ENCODE results near the gene MAP2K3.
"Not testable (repeated sequence)": the region's sequence is repeated elsewhere in the genome, so short reads cannot be mapped to it uniquely, and the experiment has no call there.

Gene MAP2K3

GRCh38 chr17:21313320-21313719, 28.8 kb downstream of the MAP2K3 start:
- no peak for DNase-seq

DNA sequence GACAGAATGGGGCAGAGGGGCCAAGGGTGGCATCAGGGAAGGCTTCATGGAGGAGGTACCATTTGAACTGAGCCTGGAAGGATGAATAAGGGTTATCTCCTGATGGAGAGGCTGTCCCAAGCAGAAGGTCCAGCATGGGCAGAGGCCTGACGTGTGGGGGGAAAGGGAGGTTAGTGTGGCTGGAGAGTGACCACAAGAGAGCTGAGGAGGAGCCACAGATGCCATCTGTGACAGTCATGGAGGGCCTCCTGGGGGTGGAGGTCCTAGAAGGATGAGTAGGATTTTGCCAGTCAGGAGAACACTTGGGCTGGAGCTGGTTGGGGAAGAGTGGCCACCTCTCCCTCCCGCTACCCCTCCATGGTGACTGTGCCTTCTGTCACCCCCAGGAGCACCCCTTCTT, 29.2 kb downstream of the MAP2K3 start:
- DNase-seq = not testable (repeated sequence)

DNA sequence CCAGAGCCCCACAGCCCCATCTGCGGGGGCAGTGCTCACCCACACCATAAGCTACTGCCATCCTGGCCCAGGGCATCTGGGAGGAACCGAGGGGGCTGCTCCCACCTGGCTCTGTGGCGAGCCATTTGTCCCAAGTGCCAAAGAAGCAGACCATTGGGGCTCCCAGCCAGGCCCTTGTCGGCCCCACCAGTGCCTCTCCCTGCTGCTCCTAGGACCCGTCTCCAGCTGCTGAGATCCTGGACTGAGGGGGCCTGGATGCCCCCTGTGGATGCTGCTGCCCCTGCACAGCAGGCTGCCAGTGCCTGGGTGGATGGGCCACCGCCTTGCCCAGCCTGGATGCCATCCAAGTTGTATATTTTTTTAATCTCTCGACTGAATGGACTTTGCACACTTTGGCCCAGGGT, 29.8 kb downstream of the MAP2K3 start:
- DNase-seq = not testable (repeated sequence)

DNA sequence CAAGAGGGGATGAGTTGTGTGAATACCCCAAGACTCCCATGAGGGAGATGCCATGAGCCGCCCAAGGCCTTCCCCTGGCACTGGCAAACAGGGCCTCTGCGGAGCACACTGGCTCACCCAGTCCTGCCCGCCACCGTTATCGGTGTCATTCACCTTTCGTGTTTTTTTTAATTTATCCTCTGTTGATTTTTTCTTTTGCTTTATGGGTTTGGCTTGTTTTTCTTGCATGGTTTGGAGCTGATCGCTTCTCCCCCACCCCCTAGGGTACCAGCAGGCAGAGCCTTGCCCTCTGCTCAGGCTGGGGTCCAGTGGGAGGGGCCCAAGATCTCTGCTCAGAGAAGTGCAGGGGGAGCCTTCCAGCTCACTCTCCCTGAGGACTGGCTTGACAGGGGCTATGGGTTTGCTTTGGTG, 30.2 kb downstream of the MAP2K3 start:
- DNase-seq = not testable (repeated sequence)

- not testable (repeated sequence) for DNase-seq
These were observed 30.9 kb downstream of the MAP2K3 start for GRCh38 chr17:21315246-21316000.

- DNase-seq = not testable (repeated sequence)
These were observed 31.8 kb downstream of the MAP2K3 start for GRCh38 chr17:21316212-21316886.

- not testable (repeated sequence) for DNase-seq
These were observed 32.5 kb downstream of the MAP2K3 start for GRCh38 chr17:21316887-21317500.

DNA sequence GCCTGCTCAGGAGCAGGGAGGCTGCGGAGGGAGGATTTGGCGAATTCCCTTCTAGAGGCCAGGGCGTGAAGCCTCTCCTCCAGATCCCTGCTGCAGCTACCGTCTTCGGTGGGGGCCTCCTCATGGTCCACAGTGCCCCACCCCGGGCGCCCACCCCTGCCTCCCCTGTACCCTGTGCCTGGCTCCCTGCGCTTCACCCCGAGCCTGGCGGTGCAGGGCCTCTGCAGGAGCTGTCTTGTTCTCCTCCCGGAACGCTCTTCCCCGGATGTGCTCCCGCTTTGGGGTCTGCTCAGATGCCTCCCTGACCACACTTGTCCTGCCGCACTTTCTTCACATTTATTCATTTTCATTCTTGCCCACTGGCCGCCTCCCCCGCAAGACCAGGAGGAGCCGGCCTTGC, 33.3 kb downstream of the MAP2K3 start:
- not testable (repeated sequence) for DNase-seq

- DNase-seq = no peak
These were observed 33.9 kb downstream of the MAP2K3 start for GRCh38 chr17:21318439-21318838.

- peak in 1 of 2 experiments; percentile 4 for DNase-seq
These were observed 34.3 kb downstream of the MAP2K3 start for GRCh38 chr17:21318856-21319255.

DNA sequence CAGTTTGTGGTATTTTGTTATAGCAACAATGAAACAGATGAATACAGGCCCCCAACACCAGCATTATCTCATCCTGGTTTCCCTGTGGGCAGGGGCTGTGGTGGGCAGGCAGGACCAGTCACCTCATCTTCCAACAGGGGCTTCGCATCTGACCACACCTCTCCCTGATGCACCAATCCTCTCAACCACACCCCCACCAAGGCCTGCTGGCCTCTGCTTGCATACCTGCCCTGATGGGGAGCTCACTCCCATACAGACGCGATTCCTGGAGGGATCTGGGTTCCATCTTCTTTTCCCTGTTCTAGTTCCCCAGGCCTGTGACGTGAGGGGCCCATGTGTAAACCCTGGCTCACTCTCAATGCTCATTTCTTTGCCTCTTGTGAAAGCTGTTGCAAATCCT, 34.7 kb downstream of the MAP2K3 start:
- DNase-seq = not testable (repeated sequence)

DNA sequence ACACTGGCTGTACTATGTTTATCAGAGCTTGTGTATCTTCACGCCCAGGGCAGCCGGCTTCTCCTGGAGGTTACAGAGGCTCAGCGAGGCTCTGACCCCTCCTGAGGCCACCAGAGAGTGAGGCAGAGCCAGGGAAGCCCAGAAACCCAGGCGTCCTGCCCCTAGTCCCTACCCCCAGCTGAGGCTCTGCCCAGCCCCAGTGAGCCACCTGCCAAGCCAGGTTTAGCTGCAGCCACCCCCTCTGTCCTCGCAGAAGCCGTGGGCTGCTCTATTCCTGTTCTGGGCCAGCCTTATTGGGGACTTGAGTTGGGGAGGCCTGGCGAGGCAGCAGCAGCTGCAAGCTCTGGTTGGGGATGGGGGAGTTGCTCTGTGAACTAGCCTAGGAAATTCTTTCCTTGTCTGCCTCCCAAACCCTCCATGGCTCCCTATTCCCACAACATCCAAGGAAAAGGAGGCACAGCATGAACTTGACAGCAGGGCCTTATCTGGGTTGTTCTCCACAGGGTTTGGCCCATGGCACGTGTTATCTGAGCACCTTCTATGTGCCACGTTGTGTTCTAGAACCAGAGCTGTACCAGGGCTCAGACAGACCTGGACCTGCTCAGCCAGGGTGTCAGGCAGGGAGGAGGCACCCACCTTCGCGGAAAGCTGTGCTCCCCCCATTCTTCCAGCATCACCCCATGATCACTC, 35.3 kb downstream of the MAP2K3 start:
- DNase-seq = not testable (repeated sequence)

DNA sequence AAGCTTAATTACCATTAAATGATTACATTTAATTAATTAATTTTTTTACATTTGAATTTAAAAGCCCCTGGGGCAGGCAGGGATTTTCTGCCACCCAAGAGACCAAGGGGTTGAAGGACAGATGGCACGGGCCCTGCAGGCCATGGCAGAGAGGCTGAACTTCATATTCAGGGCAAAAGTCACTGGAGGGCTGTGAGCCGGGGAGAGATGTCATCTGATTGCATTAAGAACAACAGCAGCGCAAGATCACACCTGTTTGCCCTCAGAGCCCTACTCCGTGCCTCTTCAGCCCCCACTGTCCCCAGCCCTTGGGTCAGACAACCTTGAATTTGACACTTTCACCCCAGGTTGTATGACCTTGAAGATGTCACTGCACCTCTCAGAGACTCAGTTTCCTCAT, 35.9 kb downstream of the MAP2K3 start:
- DNase-seq = not testable (repeated sequence)

GRCh38 chr17:21321061-21321460, 36.5 kb downstream of the MAP2K3 start:
- DNase-seq = not testable (repeated sequence)

GRCh38 chr17:21321744-21322191, 37.3 kb downstream of the MAP2K3 start:
- not testable (repeated sequence) for DNase-seq

DNA sequence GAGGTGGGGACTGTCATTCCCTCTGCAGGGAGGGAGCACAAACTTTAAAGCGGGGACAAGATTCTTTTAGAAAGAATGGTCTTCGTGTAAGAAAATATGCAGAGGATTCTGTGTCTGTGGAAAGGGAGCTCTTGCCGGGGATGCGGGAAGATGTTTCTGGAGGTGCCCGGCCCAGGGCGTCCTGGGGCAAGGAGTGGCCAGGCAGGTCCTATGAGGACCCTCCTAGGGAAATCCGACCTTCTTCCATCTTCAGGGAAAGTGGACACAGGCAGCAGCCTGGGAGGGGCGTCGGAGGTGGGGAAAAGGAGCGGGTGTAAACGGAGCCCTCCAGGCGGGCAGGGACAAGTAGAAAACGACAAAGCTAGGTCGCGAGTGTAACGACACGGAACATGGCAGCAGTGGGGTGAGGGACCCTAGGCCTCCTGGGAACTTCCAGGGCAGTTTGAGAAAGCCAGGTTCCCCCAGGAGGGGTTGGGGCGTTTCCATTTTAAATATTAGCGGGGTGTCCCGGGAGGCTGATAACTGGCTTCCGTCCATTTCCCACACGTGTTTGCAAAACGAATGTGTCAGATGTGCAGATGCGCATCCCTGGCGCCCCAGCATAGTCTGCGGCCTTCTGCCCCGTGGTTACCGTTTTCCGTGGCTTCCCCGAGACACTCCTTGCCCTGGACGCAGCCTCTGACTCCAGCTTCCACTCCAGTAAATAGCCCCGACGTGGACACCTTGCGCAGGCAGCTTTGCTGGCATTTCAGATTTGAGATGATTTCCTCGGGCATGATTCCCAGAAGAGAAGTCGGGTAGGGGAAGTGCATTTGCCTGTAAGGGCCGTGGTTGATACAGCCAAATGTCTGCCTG, 39.0 kb downstream of the MAP2K3 start:
- not testable (repeated sequence) for DNase-seq

GRCh38 chr17:21324741-21325140, 40.2 kb downstream of the MAP2K3 start:
- DNase-seq = not testable (repeated sequence)

GRCh38 chr17:21327921-21328320, 43.4 kb downstream of the MAP2K3 start:
- not testable (repeated sequence) for DNase-seq

GRCh38 chr17:21328778-21329177, 44.3 kb downstream of the MAP2K3 start:
- not testable (repeated sequence) for DNase-seq

GRCh38 chr17:21330436-21331160, 46.1 kb downstream of the MAP2K3 start:
- no peak for DNase-seq
